SKM-1 treated with dmso at 0.1 percent for 144 hours (cell line): ENCODE measurements around the gene EFL1.
"Not testable (repeated sequence)": the region's sequence is repeated elsewhere in the genome, so short reads cannot be mapped to it uniquely, and the experiment has no call there.

ENCODE experiments used
- DNase-seq: peaks from one replicate; lab custom pipeline; 2025; ENCODE audit not compliant: unreplicated experiment; lab: John Stamatoyannopoulos, UW

EFL1 gene

GRCh38 chr15:82262422-82263026, at the start of gene EFL1, which contains the start of gene SAXO2:
EFL1 (minus strand) TSS chr15:82262734; CDS start chr15:82261778, 956 bp downstream.
SAXO2 (plus strand) TSS chr15:82262818; CDS start chr15:82262880, 62 bp downstream.
- peak; percentile 83 for DNase-seq

DNA sequence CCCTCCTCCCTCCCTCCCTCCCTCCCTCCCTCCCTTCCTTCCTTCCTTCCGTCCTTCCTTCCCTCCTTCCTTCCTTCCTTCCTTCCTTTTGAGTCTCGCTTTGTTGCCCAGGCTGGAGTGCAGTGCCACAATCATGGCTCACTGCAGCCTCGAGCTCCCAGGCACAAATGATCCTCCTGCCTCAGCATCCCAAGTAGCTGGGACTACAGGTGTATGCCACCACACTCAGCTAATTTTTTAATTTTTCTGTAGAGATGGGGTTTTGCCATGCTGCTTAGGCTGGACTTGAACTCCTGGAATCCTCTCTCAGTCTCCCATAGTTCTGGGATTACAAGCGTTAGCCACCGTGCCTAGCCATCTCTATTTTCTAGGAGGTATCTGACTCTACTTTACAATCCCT, 48.8 kb upstream of the EFL1 start:
- not testable (repeated sequence) for DNase-seq

GRCh38 chr15:82309802-82310201, 47.3 kb upstream of the EFL1 start:
- no peak for DNase-seq

GRCh38 chr15:82307714-82308081, 45.2 kb upstream of the EFL1 start:
- no peak for DNase-seq

DNA sequence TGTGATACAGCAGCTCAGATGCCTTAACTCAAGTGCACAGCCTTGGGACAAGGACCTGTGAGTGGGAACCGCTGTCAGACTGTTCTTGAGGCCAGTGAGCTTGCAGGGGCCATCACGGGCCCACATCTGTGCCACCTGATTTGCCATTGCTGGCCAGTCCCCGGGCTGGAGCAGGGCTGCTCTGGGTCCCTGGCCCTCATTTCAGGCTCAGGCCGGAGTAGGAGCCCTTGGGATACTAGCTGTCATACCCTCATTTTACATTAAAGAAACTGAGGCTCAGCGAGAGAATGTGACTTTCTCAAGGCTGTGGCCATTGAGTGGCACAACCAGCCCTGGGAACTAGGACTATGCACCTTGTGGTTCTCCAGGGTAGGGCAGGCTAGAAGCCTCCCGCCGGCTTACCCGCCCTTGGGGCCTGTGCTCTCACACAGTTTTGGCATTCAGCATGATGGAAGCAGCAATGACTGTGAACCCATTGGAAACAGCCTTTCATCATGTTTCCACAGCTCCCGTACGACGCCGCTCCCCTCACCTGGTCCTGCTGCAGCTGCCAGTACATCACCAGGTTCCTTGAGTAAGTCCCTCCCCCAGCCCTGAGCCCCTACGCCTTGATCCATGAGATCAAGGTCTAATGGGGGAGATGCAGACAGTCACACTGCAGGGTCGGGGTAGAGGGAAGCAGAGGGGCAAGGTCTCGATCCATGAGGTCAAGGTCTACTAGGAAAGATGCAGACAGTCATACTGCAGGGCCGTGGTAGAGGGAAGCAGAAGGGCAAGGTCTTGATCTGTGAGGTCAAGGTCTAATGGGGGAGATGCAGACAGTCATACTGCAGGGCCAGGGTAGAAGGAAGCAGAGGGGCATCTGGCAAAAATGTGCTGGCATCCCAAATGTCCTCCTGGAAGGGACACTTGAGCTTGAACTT, 44.5 kb upstream of the EFL1 start:
- DNase-seq: no peak

- DNase-seq: no peak
Measured at GRCh38 chr15:82305621-82306048, 43.1 kb upstream of the EFL1 start.

DNA sequence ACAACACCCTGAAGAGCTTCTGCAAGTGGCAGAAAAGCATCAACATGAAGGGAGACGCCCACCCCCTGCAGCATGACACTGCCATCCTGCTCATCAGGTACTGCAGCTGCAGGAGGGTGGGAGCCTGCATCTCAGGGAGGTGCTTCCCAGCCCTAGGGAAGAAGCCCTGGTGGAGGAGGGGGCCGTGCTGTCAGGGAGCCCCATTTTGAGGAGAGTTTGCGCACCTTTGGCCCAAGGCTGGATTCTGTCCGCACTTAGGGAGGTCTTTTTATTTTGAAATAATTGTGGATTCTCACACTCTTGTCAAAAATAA, 42.2 kb upstream of the EFL1 start:
- no peak for DNase-seq

GRCh38 chr15:82303956-82304777, 41.6 kb upstream of the EFL1 start:
- DNase-seq: no peak

- DNase-seq: no peak
Measured at GRCh38 chr15:82301296-82302016, 38.9 kb upstream of the EFL1 start.

DNA sequence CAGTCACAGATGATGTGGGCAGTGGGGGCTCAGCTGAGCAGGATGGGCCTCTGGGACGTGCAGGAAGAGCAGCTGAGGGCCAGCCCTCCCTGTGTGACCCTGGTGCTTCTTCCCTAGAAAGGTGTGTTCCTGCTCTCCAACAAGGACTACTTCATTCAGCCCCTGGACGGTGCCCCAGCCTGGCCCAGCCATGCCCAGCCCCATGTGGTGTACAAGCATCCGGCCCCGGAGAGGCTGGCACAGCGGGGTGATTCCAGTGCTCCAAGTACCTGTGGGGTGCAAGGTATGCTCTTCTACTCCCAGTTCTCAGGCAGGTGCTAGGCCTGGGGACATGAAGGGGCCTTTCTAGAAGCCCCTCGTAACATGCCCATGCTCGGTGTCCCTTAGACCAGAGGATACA, 38.3 kb upstream of the EFL1 start:
- DNase-seq: no peak

DNA sequence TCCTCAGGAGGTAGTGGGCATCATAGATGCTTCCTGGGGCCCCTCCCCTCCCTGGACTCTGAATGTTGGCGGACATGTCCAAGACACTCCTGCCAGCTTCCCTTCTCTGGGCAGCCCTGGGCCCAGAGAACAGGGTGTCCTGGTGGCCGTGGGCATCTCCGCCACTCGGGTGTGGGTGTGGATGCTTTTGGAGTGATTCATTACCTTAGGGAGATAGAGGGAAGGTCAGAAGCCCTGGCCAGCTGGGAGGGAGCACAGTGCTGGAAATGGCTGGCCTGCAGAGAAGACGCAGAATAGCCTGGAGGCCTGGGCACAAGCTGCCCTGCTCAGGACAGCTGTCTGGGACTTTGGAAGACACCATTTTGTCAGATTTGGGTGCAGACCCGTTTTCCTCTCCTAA, 37.8 kb upstream of the EFL1 start:
- not testable (repeated sequence) for DNase-seq

DNA sequence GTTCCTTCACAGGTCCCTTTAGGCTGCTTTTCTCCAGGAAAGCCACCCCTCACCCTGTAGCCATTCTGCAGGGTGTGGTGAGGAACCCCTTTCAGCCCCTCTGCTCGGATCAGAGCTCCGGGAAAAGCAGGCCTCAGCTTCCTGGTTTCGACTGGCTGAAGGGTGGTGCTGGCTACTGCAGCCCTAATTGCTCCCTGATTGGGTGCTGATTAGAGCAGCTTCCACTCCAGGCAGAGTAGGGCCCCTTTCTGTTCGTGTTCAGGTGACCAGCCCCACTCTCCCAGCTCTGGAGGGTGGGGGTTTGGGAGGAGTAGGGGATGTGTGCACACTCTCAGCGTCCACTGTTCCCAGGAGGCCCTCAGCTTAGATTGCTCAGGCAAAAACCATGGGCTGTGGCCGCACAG, 37.0 kb upstream of the EFL1 start:
- DNase-seq: not testable (repeated sequence)

- no peak for DNase-seq
Measured at GRCh38 chr15:82298520-82298919, 36.0 kb upstream of the EFL1 start.

- DNase-seq: no peak
Measured at GRCh38 chr15:82298032-82298431, 35.5 kb upstream of the EFL1 start.

GRCh38 chr15:82297546-82297945, 35.0 kb upstream of the EFL1 start:
- DNase-seq: no peak

GRCh38 chr15:82294061-82294690, 31.6 kb upstream of the EFL1 start:
- no peak for DNase-seq

DNA sequence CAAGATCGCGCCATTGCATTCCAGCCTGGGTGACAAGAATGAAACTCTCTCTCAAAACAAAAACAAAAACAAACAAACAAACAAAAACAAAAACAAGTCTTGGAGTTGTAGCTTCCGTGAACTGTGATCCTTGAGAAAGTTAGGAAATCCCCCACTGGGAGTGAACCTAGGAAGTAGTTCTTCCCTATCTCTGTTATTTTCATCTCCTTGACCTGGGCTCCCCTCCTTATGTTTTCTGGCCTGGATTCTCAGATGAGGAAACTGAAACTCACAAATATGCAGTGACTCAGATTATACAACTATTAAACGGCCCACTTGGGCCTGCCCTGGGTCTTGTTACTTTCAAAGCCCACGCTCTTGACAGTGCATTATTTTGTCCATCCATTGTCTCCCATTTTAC, 29.7 kb upstream of the EFL1 start:
- no peak for DNase-seq

DNA sequence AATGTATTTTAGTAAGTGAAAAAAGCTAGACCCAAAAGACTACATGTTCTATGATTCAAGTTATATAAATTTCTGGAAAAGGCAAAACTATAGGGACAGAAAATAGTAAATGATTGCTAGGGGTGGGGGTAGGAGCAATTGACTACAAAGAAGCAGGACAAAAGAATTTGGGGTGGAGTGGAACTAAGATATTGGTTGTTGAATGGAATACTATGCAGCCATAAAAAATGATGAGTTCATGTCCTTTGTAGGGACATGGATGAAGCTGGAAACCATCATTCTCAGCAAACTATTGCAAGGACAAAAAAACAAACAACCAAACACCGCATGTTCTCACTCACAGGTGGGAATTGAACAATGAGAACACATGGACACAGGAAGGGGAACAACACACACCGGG, 25.7 kb upstream of the EFL1 start:
- not testable (repeated sequence) for DNase-seq

GRCh38 chr15:82286475-82286874, 23.9 kb upstream of the EFL1 start:
- DNase-seq: not testable (repeated sequence)

- not testable (repeated sequence) for DNase-seq
Measured at GRCh38 chr15:82284381-82284780, 21.8 kb upstream of the EFL1 start.
